NCI-H1092 (cell line): Measurements from ENCODE around the gene STAT4.

Experiments used
- DNase-seq: peaks from one replicate; lab custom pipeline; 2025; lab: John Stamatoyannopoulos, UW

Gene STAT4

GRCh38 chr2:191014653-191015020 lies 136.2 kb downstream of the STAT4 start:
- no peak for DNase-seq

- peak; percentile 87 for DNase-seq
Observed at GRCh38 chr2:191013932-191014652, 136.7 kb downstream of the STAT4 start, which contains the start of gene STAT1. TSS of gene STAT1 (minus strand) at chr2:191014171. CDS start at chr2:191010003, 4,168 bp downstream.

GRCh38 chr2:191013682-191013931 lies 137.2 kb downstream of the STAT4 start:
- DNase-seq = peak; percentile 25

GRCh38 chr2:191012845-191013681 lies 137.7 kb downstream of the STAT4 start:
- DNase-seq = no peak

- no peak for DNase-seq
Observed at GRCh38 chr2:191012346-191012745, 138.4 kb downstream of the STAT4 start.

- no peak for DNase-seq
Observed at GRCh38 chr2:191010887-191011885, 139.6 kb downstream of the STAT4 start.

- no peak for DNase-seq
Observed at GRCh38 chr2:191009541-191010374, 141.0 kb downstream of the STAT4 start.

- no peak for DNase-seq
Observed at GRCh38 chr2:191008286-191008685, 142.5 kb downstream of the STAT4 start.

GRCh38 chr2:191006997-191007783 lies 143.6 kb downstream of the STAT4 start:
- no peak for DNase-seq

- DNase-seq = no peak
Observed at GRCh38 chr2:191006297-191006696, 144.5 kb downstream of the STAT4 start.

- DNase-seq = no peak
Observed at GRCh38 chr2:191003405-191004309, 147.1 kb downstream of the STAT4 start.

- no peak for DNase-seq
Observed at GRCh38 chr2:191001624-191002023, 149.2 kb downstream of the STAT4 start.

GRCh38 chr2:191001032-191001431 lies 149.8 kb downstream of the STAT4 start:
- no peak for DNase-seq

GRCh38 chr2:190999949-191000665 lies 150.7 kb downstream of the STAT4 start:
- DNase-seq = no peak

GRCh38 chr2:190999058-190999457 lies 151.7 kb downstream of the STAT4 start:
- DNase-seq = no peak

- no peak for DNase-seq
Observed at GRCh38 chr2:190997526-190998113, 153.2 kb downstream of the STAT4 start.

- DNase-seq = no peak
Observed at GRCh38 chr2:190996947-190997346, 153.8 kb downstream of the STAT4 start.

- peak; percentile 3 for DNase-seq
Observed at GRCh38 chr2:190996338-190996946, 154.4 kb downstream of the STAT4 start.
